D721Med (cell line): ENCODE measurements around the gene EVI5L.
"Not testable (repeated sequence)": the region's sequence is repeated elsewhere in the genome, so short reads cannot be mapped to it uniquely, and the experiment has no call there.

Experiments used
- DNase-seq: peaks from one replicate; pipeline ENCODE4 v3.0.0; 2011; ENCODE audit warnings: low spot score; ENCODE audit not compliant: insufficient read length
- FAIRE-seq: peaks from 2 replicates; lab custom pipeline; 2011; peaks lifted over from hg19 to GRCh38; lab: Jason Lieb, UNC
- TF ChIP-seq, protein P1 (sequence below): IDR thresholded peaks from 2 replicates; pipeline ENCODE4 v1.5.1; 2012; ENCODE audit warnings: mild to moderate bottlenecking, control low read depth; ENCODE audit not compliant: insufficient read depth; ENCODE audit errors: missing control alignments

The EVI5L gene

DNA sequence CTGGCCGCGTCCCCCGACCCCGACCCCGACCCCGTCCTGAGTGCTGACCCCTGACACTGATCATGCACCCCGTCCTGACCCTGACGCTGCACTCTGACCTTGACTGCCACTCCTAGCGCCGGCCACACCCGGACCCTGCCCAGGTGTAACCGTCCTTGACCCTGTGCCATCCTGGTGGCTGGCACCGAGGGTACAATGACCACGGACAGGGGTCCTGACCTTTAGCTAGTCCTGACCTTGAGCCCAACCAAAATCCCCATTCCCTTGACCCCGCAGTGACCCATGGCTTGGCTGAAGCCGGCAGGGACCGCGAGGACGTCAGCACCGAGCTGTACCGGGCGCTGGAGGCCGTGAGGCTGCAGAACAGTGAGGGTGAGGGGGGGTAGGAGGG, 41.1 kb upstream of the EVI5L start:
- DNase-seq (no peak), FAIRE-seq (no peak)
- TF ChIP-seq, protein P1, sequence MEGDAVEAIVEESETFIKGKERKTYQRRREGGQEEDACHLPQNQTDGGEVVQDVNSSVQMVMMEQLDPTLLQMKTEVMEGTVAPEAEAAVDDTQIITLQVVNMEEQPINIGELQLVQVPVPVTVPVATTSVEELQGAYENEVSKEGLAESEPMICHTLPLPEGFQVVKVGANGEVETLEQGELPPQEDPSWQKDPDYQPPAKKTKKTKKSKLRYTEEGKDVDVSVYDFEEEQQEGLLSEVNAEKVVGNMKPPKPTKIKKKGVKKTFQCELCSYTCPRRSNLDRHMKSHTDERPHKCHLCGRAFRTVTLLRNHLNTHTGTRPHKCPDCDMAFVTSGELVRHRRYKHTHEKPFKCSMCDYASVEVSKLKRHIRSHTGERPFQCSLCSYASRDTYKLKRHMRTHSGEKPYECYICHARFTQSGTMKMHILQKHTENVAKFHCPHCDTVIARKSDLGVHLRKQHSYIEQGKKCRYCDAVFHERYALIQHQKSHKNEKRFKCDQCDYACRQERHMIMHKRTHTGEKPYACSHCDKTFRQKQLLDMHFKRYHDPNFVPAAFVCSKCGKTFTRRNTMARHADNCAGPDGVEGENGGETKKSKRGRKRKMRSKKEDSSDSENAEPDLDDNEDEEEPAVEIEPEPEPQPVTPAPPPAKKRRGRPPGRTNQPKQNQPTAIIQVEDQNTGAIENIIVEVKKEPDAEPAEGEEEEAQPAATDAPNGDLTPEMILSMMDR, result no peak

DNA sequence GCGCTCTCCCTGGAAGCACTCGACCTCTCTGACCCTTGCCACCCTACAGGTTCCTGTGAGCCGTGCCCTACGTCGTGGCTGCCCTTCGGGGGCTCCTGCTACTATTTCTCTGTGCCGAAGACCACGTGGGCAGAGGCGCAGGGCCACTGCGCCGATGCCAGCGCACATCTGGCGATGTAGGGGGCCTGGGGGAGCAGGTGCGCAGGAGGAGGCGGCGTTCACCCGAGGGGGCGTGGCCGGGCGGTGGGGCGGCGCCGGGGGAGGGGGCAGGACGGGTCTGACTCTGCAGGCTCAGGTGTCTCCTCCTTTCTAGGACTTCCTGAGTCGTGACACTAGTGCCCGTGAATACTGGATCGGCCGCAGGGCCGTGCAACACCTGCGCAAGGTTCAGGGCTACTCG, 40.6 kb upstream of the EVI5L start:
- FAIRE-seq, result no peak
- TF ChIP-seq, protein P1, result no peak
- no peak for DNase-seq

DNA sequence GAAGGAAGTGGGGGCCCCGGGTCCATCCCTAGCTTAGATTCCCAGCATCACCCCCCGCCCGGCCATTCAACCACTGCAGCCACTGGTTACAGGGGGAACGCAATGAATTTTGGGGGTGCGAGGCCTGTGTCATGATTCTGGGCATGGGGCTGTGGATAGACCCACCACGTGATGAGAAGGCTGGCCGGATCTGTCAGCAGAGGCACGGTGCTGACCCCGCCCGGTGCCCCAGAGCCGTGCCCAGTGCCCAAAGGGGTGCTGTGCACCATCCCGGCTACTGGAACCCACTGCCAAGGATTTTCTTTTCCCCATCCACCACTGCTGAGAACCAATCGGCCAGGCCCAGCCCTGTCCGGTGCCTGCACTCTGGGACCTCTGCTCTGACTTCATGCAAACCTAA, 39.6 kb upstream of the EVI5L start:
- DNase-seq (no peak), FAIRE-seq (no peak)
- TF ChIP-seq, protein P1, result no peak

DNA sequence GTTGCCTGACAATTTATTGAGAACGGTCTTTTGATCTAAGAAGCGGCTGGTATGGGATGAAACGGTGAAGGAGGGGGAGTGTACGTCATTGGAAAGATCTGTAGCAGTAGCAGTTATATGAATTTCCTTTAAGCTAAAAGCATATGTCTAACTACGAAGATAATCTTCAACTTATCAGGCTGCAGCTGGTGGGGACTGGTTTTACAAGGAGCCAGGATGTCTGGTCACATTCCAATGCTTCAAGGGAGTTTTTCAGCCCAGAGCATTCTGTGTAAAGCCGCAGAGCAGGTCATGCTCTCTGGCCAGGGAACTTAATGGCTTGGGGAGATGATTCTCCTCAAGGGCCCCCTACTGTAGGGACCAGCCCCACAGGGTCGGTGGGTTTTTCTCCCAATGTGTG, 37.7 kb upstream of the EVI5L start:
- no peak for DNase-seq
- no peak for FAIRE-seq
- TF ChIP-seq, protein P1, result no peak

- FAIRE-seq, DNase-seq: not testable (repeated sequence)
Measured at GRCh38 chr19:7792701-7793100, 37.3 kb upstream of the EVI5L start.

DNA sequence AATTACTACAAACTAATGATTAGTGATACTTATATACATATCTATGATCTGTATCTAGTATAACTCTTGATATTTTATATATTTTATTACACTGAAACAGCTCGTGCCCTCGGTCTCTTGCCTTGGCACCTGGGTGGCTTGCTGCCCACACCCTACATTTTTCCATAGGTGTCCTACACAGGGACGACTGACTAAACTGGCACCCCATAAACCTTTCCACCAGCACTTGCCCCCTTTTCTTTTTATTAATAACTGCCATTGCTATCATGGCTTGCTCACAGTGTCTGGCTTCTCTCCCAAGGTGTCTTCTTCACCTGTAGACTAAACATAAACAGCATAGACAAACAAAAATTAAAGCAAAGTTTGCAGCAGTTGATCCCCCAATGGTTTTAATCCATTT, 36.5 kb upstream of the EVI5L start:
- DNase-seq (no peak), FAIRE-seq (no peak)
- TF ChIP-seq, protein P1, result no peak

GRCh38 chr19:7795555-7796161, 34.4 kb upstream of the EVI5L start:
- DNase-seq, result no peak
- no peak for FAIRE-seq
- TF ChIP-seq, protein P1, result no peak

GRCh38 chr19:7799640-7800355, 30.2 kb upstream of the EVI5L start:
- DNase-seq, result peak; percentile 48

More at GRCh38 chr19:7799640-7800355, 30.2 kb upstream of the EVI5L start:
- FAIRE-seq, result no peak
- TF ChIP-seq, protein P1, result peak; percentile 53
